ENCODE results near the gene CBX2. TPM values are rescaled to one million over a fixed set of nuclear protein-coding genes. Genes with fewer than 3 reads are reported as not detected.

CBX2 gene
- total RNA-seq, 3 donors from 2014 or later (not counting 1 experiment from before 2014, with no cell fraction given), result 0.18 to 1.3 TPM; not detected in 1

GRCh38 chr17:79834565-79835469 lies 56.9 kb downstream of the CBX2 start:
- H3K9me3 Mint-ChIP-seq, result no peaks in the 10 kb centered on the region
- H3K27ac ChIP-seq (ENCODE audit: low read length), result no peak overlapping the region
- no peaks in the 10 kb centered on the region for H3K27me3 ChIP-seq (ENCODE audit: control insufficient read depth, insufficient read depth, low read length)
- peak; percentile 55 to 69 for DNase-seq
- peaks cover 53% of the 10 kb centered on the region for H3K4me1 ChIP-seq (ENCODE audit: control insufficient read depth, insufficient read depth, low read length)
- ATAC-seq, result no peak
- no peaks in the 10 kb centered on the region for H3K9me3 ChIP-seq (ENCODE audit: control insufficient read depth, insufficient read depth, low read length)
- H3K27me3 Mint-ChIP-seq (ENCODE audit: low read depth in 2 of 2), result peaks cover 0 to 2% of the 10 kb centered on the region in 2 donors
- peaks cover 26 to 39% of the 10 kb centered on the region in 2 donors for H3K4me1 Mint-ChIP-seq
- WGBS (ENCODE audit: insufficient coverage), result 94% methylated on average over 61 of the region's 61 CpGs
- H3K4me3 ChIP-seq (ENCODE audit: low read length), result no peak overlapping the region
- peaks cover 22% of the 10 kb centered on the region for H3K36me3 ChIP-seq (ENCODE audit: control insufficient read depth, insufficient read depth, low read length)
- TF ChIP-seq CTCF (IDR thresholded peaks at IDR 0.05), result peak; percentile 71
- peak overlapping the region; percentile 67 for H3K4me3 Mint-ChIP-seq
- H3K36me3 Mint-ChIP-seq, result no peaks in the 10 kb centered on the region
- intact Hi-C loops (cut with micrococcal nuclease), result no loop called here
- H3K27ac Mint-ChIP-seq, result peak overlapping the region; percentile 56 to 58

- peak overlapping the region; percentile 6 for H3K4me3 Mint-ChIP-seq
- no peak overlapping the region for H3K27ac ChIP-seq (ENCODE audit: low read length)
- peaks cover 22% of the 10 kb centered on the region for H3K36me3 ChIP-seq (ENCODE audit: control insufficient read depth, insufficient read depth, low read length)
- H3K9me3 ChIP-seq (ENCODE audit: control insufficient read depth, insufficient read depth, low read length), result no peaks in the 10 kb centered on the region
- H3K4me1 Mint-ChIP-seq, result peaks cover 26 to 46% of the 10 kb centered on the region in 2 donors
- no peaks in the 10 kb centered on the region for H3K36me3 Mint-ChIP-seq
- DNase-seq (no peak), ATAC-seq (no peak)
- H3K27me3 Mint-ChIP-seq (ENCODE audit: low read depth in 2 of 2), result peaks cover 0 to 2% of the 10 kb centered on the region in 2 donors
- no peak for TF ChIP-seq CTCF (IDR thresholded peaks at IDR 0.05)
- intact Hi-C loops (cut with micrococcal nuclease), result no loop called here
- peaks cover 59% of the 10 kb centered on the region for H3K4me1 ChIP-seq (ENCODE audit: control insufficient read depth, insufficient read depth, low read length)
- 92% methylated on average over 10 of the region's 13 CpGs for WGBS (ENCODE audit: insufficient coverage)
- H3K27ac Mint-ChIP-seq, result peak overlapping the region in 1 of 2 donors; percentile 56
- H3K9me3 Mint-ChIP-seq, result no peaks in the 10 kb centered on the region
- peaks cover 5% of the 10 kb centered on the region for H3K27me3 ChIP-seq (ENCODE audit: control insufficient read depth, insufficient read depth, low read length)
- H3K4me3 ChIP-seq (ENCODE audit: low read length), result no peak overlapping the region
These were observed 57.5 kb downstream of the CBX2 start for GRCh38 chr17:79835470-79835899.

- H3K4me3 ChIP-seq (ENCODE audit: low read length), result no peak overlapping the region
- intact Hi-C loops (cut with micrococcal nuclease), result no loop called here
- TF ChIP-seq CTCF (IDR thresholded peaks at IDR 0.05), result no peak
- ATAC-seq (no peak), DNase-seq (no peak)
- H3K36me3 Mint-ChIP-seq, result no peaks in the 10 kb centered on the region
- H3K9me3 ChIP-seq (ENCODE audit: control insufficient read depth, insufficient read depth, low read length), result no peaks in the 10 kb centered on the region
- H3K4me3 Mint-ChIP-seq, result peak overlapping the region; percentile 6
- peaks cover 65% of the 10 kb centered on the region for H3K4me1 ChIP-seq (ENCODE audit: control insufficient read depth, insufficient read depth, low read length)
- peaks cover 10% of the 10 kb centered on the region for H3K27me3 ChIP-seq (ENCODE audit: control insufficient read depth, insufficient read depth, low read length)
- H3K27ac Mint-ChIP-seq, result no peak overlapping the region
- H3K9me3 Mint-ChIP-seq, result no peaks in the 10 kb centered on the region
- no peak overlapping the region for H3K27ac ChIP-seq (ENCODE audit: low read length)
- 95% methylated on average over 24 of the region's 24 CpGs for WGBS (ENCODE audit: insufficient coverage)
- H3K36me3 ChIP-seq (ENCODE audit: control insufficient read depth, insufficient read depth, low read length), result peaks cover 22% of the 10 kb centered on the region
- peaks cover 26 to 46% of the 10 kb centered on the region in 2 donors for H3K4me1 Mint-ChIP-seq
- H3K27me3 Mint-ChIP-seq (ENCODE audit: low read depth in 2 of 2), result peaks cover 0 to 5% of the 10 kb centered on the region in 2 donors
These were observed 58.1 kb downstream of the CBX2 start for GRCh38 chr17:79835953-79836509.
